ENCODE data around the gene SLC34A3.

SLC34A3 gene

GRCh38 chr9:137229903-137230704 is 597 bp upstream of the SLC34A3 start:
- H3K4me1 ChIP-seq (ENCODE audit: low read depth, poor library complexity, severe bottlenecking) = no peaks in the 10 kb centered on the region
- no peaks in the 10 kb centered on the region for H3K36me3 ChIP-seq (ENCODE audit: insufficient read depth)
- no peaks in the 10 kb centered on the region for H3K79me2 ChIP-seq (ENCODE audit: insufficient read depth, low read depth)
- no peak overlapping the region for H2AFZ ChIP-seq (ENCODE audit: low read depth)
- no peak overlapping the region for H3K4me3 ChIP-seq (IDR thresholded peaks at IDR 0.05; ENCODE audit: insufficient read depth, low read depth, low read length)
- peaks cover 53% of the 10 kb centered on the region for H3K27me3 ChIP-seq (ENCODE audit: insufficient read depth, low read depth)
- TF ChIP-seq CTCF (conservative IDR thresholded peaks at IDR 0.05; ENCODE audit: low read depth, low read length) = no peak
- no peak overlapping the region for H3K4me2 ChIP-seq
- no peak overlapping the region for H3K9ac ChIP-seq
- no peak overlapping the region for H3K27ac ChIP-seq
- no peaks in the 10 kb centered on the region for H4K20me1 ChIP-seq (ENCODE audit: insufficient read depth)

- no peaks in the 10 kb centered on the region for H3K79me2 ChIP-seq (ENCODE audit: insufficient read depth, low read depth)
- H3K4me1 ChIP-seq (ENCODE audit: low read depth, poor library complexity, severe bottlenecking) = peaks cover 4% of the 10 kb centered on the region
- no peak overlapping the region for H3K27ac ChIP-seq
- no peaks in the 10 kb centered on the region for H3K36me3 ChIP-seq (ENCODE audit: insufficient read depth)
- no peak overlapping the region for H3K4me3 ChIP-seq (IDR thresholded peaks at IDR 0.05; ENCODE audit: insufficient read depth, low read depth, low read length)
- H3K9ac ChIP-seq = no peak overlapping the region
- no peak overlapping the region for H2AFZ ChIP-seq (ENCODE audit: low read depth)
- peaks cover 59% of the 10 kb centered on the region for H3K27me3 ChIP-seq (ENCODE audit: insufficient read depth, low read depth)
- H4K20me1 ChIP-seq (ENCODE audit: insufficient read depth) = no peaks in the 10 kb centered on the region
- no peak for TF ChIP-seq CTCF (conservative IDR thresholded peaks at IDR 0.05; ENCODE audit: low read depth, low read length)
- H3K4me2 ChIP-seq = no peak overlapping the region
Measured at GRCh38 chr9:137231372-137232039, 805 bp downstream of the SLC34A3 start.

- Histone ChIP-seq H3K4me3 (IDR thresholded peaks at IDR 0.05; ENCODE audit: insufficient read depth, low read depth, low read length) (no peak overlapping the region), H3K36me3 (ENCODE audit: insufficient read depth) (no peaks in the 10 kb centered on the region), H2AFZ (ENCODE audit: low read depth) (no peak overlapping the region), H3K4me2 (no peak overlapping the region), H3K4me1 (ENCODE audit: low read depth, poor library complexity, severe bottlenecking) (peaks cover 10% of the 10 kb centered on the region), H4K20me1 (ENCODE audit: insufficient read depth) (no peaks in the 10 kb centered on the region), H3K9ac (no peak overlapping the region), H3K27ac (no peak overlapping the region), H3K79me2 (ENCODE audit: insufficient read depth, low read depth) (no peaks in the 10 kb centered on the region), H3K27me3 (ENCODE audit: insufficient read depth, low read depth) (peaks cover 58% of the 10 kb centered on the region)
- no peak for TF ChIP-seq CTCF (conservative IDR thresholded peaks at IDR 0.05; ENCODE audit: low read depth, low read length)
Measured at GRCh38 chr9:137232101-137232500, 1.4 kb downstream of the SLC34A3 start.

GRCh38 chr9:137232510-137232909 is 1.8 kb downstream of the SLC34A3 start:
- no peaks in the 10 kb centered on the region for H3K36me3 ChIP-seq (ENCODE audit: insufficient read depth)
- H4K20me1 ChIP-seq (ENCODE audit: insufficient read depth) = no peaks in the 10 kb centered on the region
- no peak overlapping the region for H3K27ac ChIP-seq
- no peak for TF ChIP-seq CTCF (conservative IDR thresholded peaks at IDR 0.05; ENCODE audit: low read depth, low read length)
- H3K4me2 ChIP-seq = no peak overlapping the region
- peaks cover 10% of the 10 kb centered on the region for H3K4me1 ChIP-seq (ENCODE audit: low read depth, poor library complexity, severe bottlenecking)
- H2AFZ ChIP-seq (ENCODE audit: low read depth) = no peak overlapping the region
- no peak overlapping the region for H3K9ac ChIP-seq
- H3K79me2 ChIP-seq (ENCODE audit: insufficient read depth, low read depth) = no peaks in the 10 kb centered on the region
- H3K27me3 ChIP-seq (ENCODE audit: insufficient read depth, low read depth) = peaks cover 58% of the 10 kb centered on the region
- no peak overlapping the region for H3K4me3 ChIP-seq (IDR thresholded peaks at IDR 0.05; ENCODE audit: insufficient read depth, low read depth, low read length)
